ENCODE data around the gene ZNF287.

ZNF287 gene

DNA sequence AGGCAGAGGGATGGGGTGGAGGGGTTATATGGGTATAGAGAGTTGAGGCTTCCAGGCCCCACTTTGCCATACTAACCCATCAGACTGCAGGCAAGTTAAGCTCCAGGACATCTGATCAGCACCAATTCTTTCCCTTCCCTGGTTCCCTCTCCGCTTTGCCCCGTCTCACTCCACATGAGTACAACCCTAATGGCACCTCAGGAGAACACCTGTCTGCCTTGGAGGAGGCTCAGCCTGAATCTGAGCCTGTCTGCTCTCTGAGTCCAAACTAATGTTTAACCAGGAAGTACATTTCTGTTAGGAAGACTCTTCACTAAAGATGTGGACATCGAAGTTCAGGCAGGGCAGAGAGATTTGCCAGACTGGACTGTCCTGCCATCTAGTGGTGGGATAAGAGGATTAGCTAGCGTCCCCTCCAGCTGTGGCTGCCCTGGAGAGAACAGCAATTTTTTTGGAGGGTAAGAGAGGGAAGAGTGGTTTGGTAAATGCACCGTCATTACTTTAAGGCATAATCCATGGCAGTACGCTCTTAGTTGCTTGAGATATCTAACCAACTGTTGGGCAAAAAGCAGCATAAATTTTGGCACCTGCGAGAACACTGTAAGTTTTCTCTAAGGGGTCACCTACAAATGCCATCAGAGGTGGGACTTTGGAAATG is 47.8 kb downstream of the ZNF287 start:
- no peaks in the 10 kb centered on the region for H3K79me1 ChIP-seq (ENCODE audit: low read length)
- H3K4me1 ChIP-seq (ENCODE audit: control insufficient read depth, low read depth, low read length) = no peaks in the 10 kb centered on the region
- H3K56ac ChIP-seq (ENCODE audit: low read length) = peak overlapping the region; percentile 68
- no CpG with 5 or more reads among the region's 7 CpGs for WGBS (ENCODE audit: extremely low coverage, insufficient coverage, low lambda C conversion rate)
- no peak overlapping the region for H3K23ac ChIP-seq (ENCODE audit: low read length)
- no peak overlapping the region for H3K4ac ChIP-seq (ENCODE audit: low read depth, low read length)
- no peaks in the 10 kb centered on the region for H3K79me2 ChIP-seq (ENCODE audit: control insufficient read depth, insufficient read depth, low read length)
- H2BK5ac ChIP-seq (ENCODE audit: low read length) = no peak overlapping the region
- H4K8ac ChIP-seq (ENCODE audit: low read depth, low read length) = no peak overlapping the region
- H3K18ac ChIP-seq (ENCODE audit: low read length) = no peak overlapping the region
- no peak overlapping the region for H3K9ac ChIP-seq (ENCODE audit: low read length)
- H3K27ac ChIP-seq (ENCODE audit: low read depth, low read length) = no peak overlapping the region
- H2BK15ac ChIP-seq (replicated peaks; ENCODE audit: low read depth) = no peak overlapping the region
- H4K5ac ChIP-seq (ENCODE audit: low read length) = no peak overlapping the region
- peak; percentile 86 for DNase-seq
- no peak overlapping the region for H3K4me3 ChIP-seq (ENCODE audit: low read length)
- no peaks in the 10 kb centered on the region for H3K27me3 ChIP-seq (ENCODE audit: insufficient read depth, low read length, poor library complexity)
- H3K4me2 ChIP-seq (ENCODE audit: low read length) = no peak overlapping the region
- H2AK5ac ChIP-seq (ENCODE audit: low read length) = no peak overlapping the region
- no peaks in the 10 kb centered on the region for H3K36me3 ChIP-seq (ENCODE audit: control insufficient read depth, insufficient read depth, low read length)
- no peak overlapping the region for H2BK120ac ChIP-seq (ENCODE audit: low read depth, low read length)

DNA sequence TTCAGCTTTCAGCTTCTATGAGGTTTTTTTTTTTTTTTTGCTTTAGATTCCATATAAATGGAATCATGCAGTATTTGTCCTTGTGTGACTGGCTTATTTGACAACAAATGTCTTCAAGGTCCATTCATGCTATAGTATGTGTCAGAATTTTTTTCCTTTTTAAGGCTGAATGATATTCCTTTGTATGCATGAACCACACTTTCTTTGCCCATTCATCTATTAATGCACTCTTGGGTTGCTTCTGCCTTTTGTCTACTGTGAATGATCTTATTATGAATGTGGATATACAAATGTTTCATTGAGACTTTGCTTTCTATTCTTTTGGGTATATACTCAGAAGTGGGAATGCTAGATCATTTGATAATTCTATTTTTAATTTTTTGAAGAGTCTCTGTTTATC is 50.0 kb downstream of the ZNF287 start:
- Histone ChIP-seq H3K4me2 (ENCODE audit: low read length) (no peak overlapping the region), H2BK5ac (ENCODE audit: low read length) (no peak overlapping the region), H3K27me3 (ENCODE audit: insufficient read depth, low read length, poor library complexity) (no peaks in the 10 kb centered on the region), H3K9ac (ENCODE audit: low read length) (no peak overlapping the region), H4K5ac (ENCODE audit: low read length) (no peak overlapping the region), H3K4me3 (ENCODE audit: low read length) (no peak overlapping the region), H2AK5ac (ENCODE audit: low read length) (no peak overlapping the region), H3K23ac (ENCODE audit: low read length) (no peak overlapping the region), H3K79me2 (ENCODE audit: control insufficient read depth, insufficient read depth, low read length) (no peaks in the 10 kb centered on the region), H4K8ac (ENCODE audit: low read depth, low read length) (no peak overlapping the region), H2BK120ac (ENCODE audit: low read depth, low read length) (no peak overlapping the region), H3K56ac (ENCODE audit: low read length) (no peak overlapping the region), H3K18ac (ENCODE audit: low read length) (no peak overlapping the region), H3K4ac (ENCODE audit: low read depth, low read length) (no peak overlapping the region), H3K27ac (ENCODE audit: low read depth, low read length) (no peak overlapping the region), H3K4me1 (ENCODE audit: control insufficient read depth, low read depth, low read length) (no peaks in the 10 kb centered on the region), H3K79me1 (ENCODE audit: low read length) (no peaks in the 10 kb centered on the region), H3K36me3 (ENCODE audit: control insufficient read depth, insufficient read depth, low read length) (no peaks in the 10 kb centered on the region), H2BK15ac (replicated peaks; ENCODE audit: low read depth) (no peak overlapping the region)
- DNase-seq = no peak

DNA sequence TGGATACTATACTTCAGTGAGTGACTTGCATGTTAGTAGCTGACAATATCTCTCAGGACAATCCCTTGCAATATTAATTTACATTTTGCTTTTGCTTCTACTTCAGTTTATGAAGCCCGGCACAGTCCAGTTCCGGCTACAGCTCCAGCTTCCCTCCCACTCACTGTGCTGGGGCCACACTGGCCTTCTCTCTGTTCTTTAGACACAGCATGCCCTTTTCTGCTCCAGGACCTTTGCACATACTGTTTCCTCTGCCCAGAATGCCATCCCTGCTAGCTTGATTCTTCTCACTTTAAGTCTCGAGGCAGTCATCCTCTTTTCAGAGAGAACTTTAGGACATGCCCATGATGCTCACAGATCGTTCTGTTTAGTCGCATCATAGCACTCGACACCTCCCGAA is 51.5 kb downstream of the ZNF287 start:
- Histone ChIP-seq H3K4ac (ENCODE audit: low read depth, low read length) (no peak overlapping the region), H2BK120ac (ENCODE audit: low read depth, low read length) (no peak overlapping the region), H3K79me1 (ENCODE audit: low read length) (no peaks in the 10 kb centered on the region), H3K27me3 (ENCODE audit: insufficient read depth, low read length, poor library complexity) (no peaks in the 10 kb centered on the region), H2AK5ac (ENCODE audit: low read length) (no peak overlapping the region), H3K4me3 (ENCODE audit: low read length) (no peak overlapping the region), H4K8ac (ENCODE audit: low read depth, low read length) (no peak overlapping the region), H4K5ac (ENCODE audit: low read length) (no peak overlapping the region), H3K36me3 (ENCODE audit: control insufficient read depth, insufficient read depth, low read length) (no peaks in the 10 kb centered on the region), H3K56ac (ENCODE audit: low read length) (no peak overlapping the region), H3K9ac (ENCODE audit: low read length) (no peak overlapping the region), H3K23ac (ENCODE audit: low read length) (no peak overlapping the region), H3K79me2 (ENCODE audit: control insufficient read depth, insufficient read depth, low read length) (no peaks in the 10 kb centered on the region), H3K4me2 (ENCODE audit: low read length) (no peak overlapping the region), H3K18ac (ENCODE audit: low read length) (no peak overlapping the region), H2BK5ac (ENCODE audit: low read length) (no peak overlapping the region), H3K27ac (ENCODE audit: low read depth, low read length) (no peak overlapping the region), H2BK15ac (replicated peaks; ENCODE audit: low read depth) (no peak overlapping the region), H3K4me1 (ENCODE audit: control insufficient read depth, low read depth, low read length) (no peaks in the 10 kb centered on the region)
- no CpG with 5 or more reads among the region's 7 CpGs for WGBS (ENCODE audit: extremely low coverage, insufficient coverage, low lambda C conversion rate)
- DNase-seq = no peak

DNA sequence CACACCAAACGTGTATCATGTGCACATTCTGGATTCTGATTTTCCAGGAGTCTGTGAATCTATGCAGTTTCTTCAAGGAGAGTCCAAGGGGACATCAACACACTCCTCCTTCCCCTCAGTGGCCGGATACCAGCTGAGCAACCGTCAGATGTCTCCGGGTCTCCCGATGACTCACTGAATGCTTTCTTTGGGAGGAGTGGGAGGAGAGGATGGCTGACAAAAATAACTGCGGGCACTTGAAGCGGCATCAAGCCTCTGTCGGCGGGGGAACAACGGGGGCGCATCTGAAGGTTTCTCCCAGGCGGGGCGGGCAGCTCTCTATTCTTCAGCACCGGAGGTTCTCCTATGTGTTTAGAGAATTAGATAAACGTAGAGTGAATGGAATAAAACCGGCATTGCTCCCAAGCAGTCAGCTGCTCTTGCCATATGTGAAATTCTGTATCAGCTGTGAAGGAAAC is 52.4 kb downstream of the ZNF287 start:
- Histone ChIP-seq H3K23ac (ENCODE audit: low read length) (no peak overlapping the region), H4K8ac (ENCODE audit: low read depth, low read length) (no peak overlapping the region), H2AK5ac (ENCODE audit: low read length) (no peak overlapping the region), H3K4me3 (ENCODE audit: low read length) (no peak overlapping the region), H3K9ac (ENCODE audit: low read length) (no peak overlapping the region), H3K79me2 (ENCODE audit: control insufficient read depth, insufficient read depth, low read length) (no peaks in the 10 kb centered on the region), H4K5ac (ENCODE audit: low read length) (no peak overlapping the region), H3K36me3 (ENCODE audit: control insufficient read depth, insufficient read depth, low read length) (no peaks in the 10 kb centered on the region), H2BK120ac (ENCODE audit: low read depth, low read length) (no peak overlapping the region), H3K56ac (ENCODE audit: low read length) (no peak overlapping the region), H3K27ac (ENCODE audit: low read depth, low read length) (no peak overlapping the region), H2BK15ac (replicated peaks; ENCODE audit: low read depth) (no peak overlapping the region), H2BK5ac (ENCODE audit: low read length) (no peak overlapping the region), H3K4me1 (ENCODE audit: control insufficient read depth, low read depth, low read length) (peaks cover 2% of the 10 kb centered on the region), H3K79me1 (ENCODE audit: low read length) (no peaks in the 10 kb centered on the region), H3K18ac (ENCODE audit: low read length) (no peak overlapping the region), H3K4ac (ENCODE audit: low read depth, low read length) (no peak overlapping the region), H3K27me3 (ENCODE audit: insufficient read depth, low read length, poor library complexity) (no peaks in the 10 kb centered on the region), H3K4me2 (ENCODE audit: low read length) (no peak overlapping the region)
- WGBS (ENCODE audit: extremely low coverage, insufficient coverage, low lambda C conversion rate) = no CpG with 5 or more reads among the region's 16 CpGs
- DNase-seq = peak; percentile 75

DNA sequence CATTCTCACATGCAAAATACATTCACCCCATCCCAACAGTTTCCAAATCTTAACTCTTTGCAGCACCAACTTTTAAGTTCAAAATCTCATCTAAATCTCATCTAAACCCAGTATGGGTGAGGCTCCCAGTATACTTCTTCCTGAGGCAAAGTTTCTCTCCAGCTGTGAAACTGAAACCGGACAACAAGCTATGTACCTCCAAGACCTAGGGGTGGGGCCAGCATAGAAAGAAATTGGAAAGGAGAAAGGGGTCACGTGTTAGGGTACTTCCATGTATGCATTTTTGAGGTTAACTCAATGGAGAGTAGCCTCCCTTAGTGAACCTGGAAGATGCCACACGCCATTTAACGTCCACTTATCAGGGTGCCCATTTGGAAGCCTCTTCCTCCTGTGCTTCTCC is 53.1 kb downstream of the ZNF287 start:
- H4K5ac ChIP-seq (ENCODE audit: low read length) = no peak overlapping the region
- no CpG with 5 or more reads among the region's 4 CpGs for WGBS (ENCODE audit: extremely low coverage, insufficient coverage, low lambda C conversion rate)
- H2BK5ac ChIP-seq (ENCODE audit: low read length) = no peak overlapping the region
- H3K4ac ChIP-seq (ENCODE audit: low read depth, low read length) = no peak overlapping the region
- H3K27me3 ChIP-seq (ENCODE audit: insufficient read depth, low read length, poor library complexity) = no peaks in the 10 kb centered on the region
- H3K27ac ChIP-seq (ENCODE audit: low read depth, low read length) = no peak overlapping the region
- H3K18ac ChIP-seq (ENCODE audit: low read length) = no peak overlapping the region
- H4K8ac ChIP-seq (ENCODE audit: low read depth, low read length) = no peak overlapping the region
- H2BK15ac ChIP-seq (replicated peaks; ENCODE audit: low read depth) = no peak overlapping the region
- H3K36me3 ChIP-seq (ENCODE audit: control insufficient read depth, insufficient read depth, low read length) = no peaks in the 10 kb centered on the region
- H3K4me3 ChIP-seq (ENCODE audit: low read length) = no peak overlapping the region
- H3K9ac ChIP-seq (ENCODE audit: low read length) = no peak overlapping the region
- H3K79me1 ChIP-seq (ENCODE audit: low read length) = no peaks in the 10 kb centered on the region
- no peak overlapping the region for H3K4me2 ChIP-seq (ENCODE audit: low read length)
- DNase-seq = no peak
- no peak overlapping the region for H3K56ac ChIP-seq (ENCODE audit: low read length)
- peaks cover 4% of the 10 kb centered on the region for H3K4me1 ChIP-seq (ENCODE audit: control insufficient read depth, low read depth, low read length)
- H3K79me2 ChIP-seq (ENCODE audit: control insufficient read depth, insufficient read depth, low read length) = no peaks in the 10 kb centered on the region
- no peak overlapping the region for H2BK120ac ChIP-seq (ENCODE audit: low read depth, low read length)
- no peak overlapping the region for H2AK5ac ChIP-seq (ENCODE audit: low read length)
- no peak overlapping the region for H3K23ac ChIP-seq (ENCODE audit: low read length)

DNA sequence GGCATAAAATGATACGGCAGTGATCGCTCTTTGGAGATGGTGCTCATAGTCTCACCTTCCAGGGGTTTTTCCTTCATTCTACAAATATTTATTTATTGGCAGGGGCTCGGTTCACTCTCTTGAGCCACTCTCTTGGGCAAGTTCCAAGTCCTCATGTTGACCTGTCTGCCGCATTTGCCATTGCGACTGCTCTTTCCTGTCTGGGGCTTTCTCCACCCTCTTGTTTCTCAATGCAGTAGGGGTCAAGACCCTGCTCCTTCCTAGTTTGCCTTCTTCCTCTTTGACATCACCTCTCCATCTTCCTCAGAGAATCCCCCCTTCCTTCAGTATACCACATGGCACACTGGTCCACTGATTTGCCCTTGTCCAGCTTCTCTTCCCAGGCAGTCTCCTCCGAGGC is 55.1 kb downstream of the ZNF287 start:
- no peak overlapping the region for H3K4me3 ChIP-seq (ENCODE audit: low read length)
- no peak overlapping the region for H3K4me2 ChIP-seq (ENCODE audit: low read length)
- no peak overlapping the region for H2BK15ac ChIP-seq (replicated peaks; ENCODE audit: low read depth)
- no CpG with 5 or more reads among the region's 6 CpGs for WGBS (ENCODE audit: extremely low coverage, insufficient coverage, low lambda C conversion rate)
- peaks cover 4% of the 10 kb centered on the region for H3K4me1 ChIP-seq (ENCODE audit: control insufficient read depth, low read depth, low read length)
- H2BK5ac ChIP-seq (ENCODE audit: low read length) = no peak overlapping the region
- no peak overlapping the region for H4K5ac ChIP-seq (ENCODE audit: low read length)
- H3K4ac ChIP-seq (ENCODE audit: low read depth, low read length) = no peak overlapping the region
- H2BK120ac ChIP-seq (ENCODE audit: low read depth, low read length) = no peak overlapping the region
- H3K56ac ChIP-seq (ENCODE audit: low read length) = no peak overlapping the region
- H3K27ac ChIP-seq (ENCODE audit: low read depth, low read length) = no peak overlapping the region
- H4K8ac ChIP-seq (ENCODE audit: low read depth, low read length) = no peak overlapping the region
- no peak for DNase-seq
- no peaks in the 10 kb centered on the region for H3K36me3 ChIP-seq (ENCODE audit: control insufficient read depth, insufficient read depth, low read length)
- H3K79me2 ChIP-seq (ENCODE audit: control insufficient read depth, insufficient read depth, low read length) = no peaks in the 10 kb centered on the region
- H3K9ac ChIP-seq (ENCODE audit: low read length) = no peak overlapping the region
- H3K79me1 ChIP-seq (ENCODE audit: low read length) = no peaks in the 10 kb centered on the region
- H3K18ac ChIP-seq (ENCODE audit: low read length) = no peak overlapping the region
- H3K27me3 ChIP-seq (ENCODE audit: insufficient read depth, low read length, poor library complexity) = no peaks in the 10 kb centered on the region
- H2AK5ac ChIP-seq (ENCODE audit: low read length) = no peak overlapping the region
- no peak overlapping the region for H3K23ac ChIP-seq (ENCODE audit: low read length)

Measured in mesendoderm (in vitro differentiated cells).